ENCODE data around the gene MATR3.

DNA sequence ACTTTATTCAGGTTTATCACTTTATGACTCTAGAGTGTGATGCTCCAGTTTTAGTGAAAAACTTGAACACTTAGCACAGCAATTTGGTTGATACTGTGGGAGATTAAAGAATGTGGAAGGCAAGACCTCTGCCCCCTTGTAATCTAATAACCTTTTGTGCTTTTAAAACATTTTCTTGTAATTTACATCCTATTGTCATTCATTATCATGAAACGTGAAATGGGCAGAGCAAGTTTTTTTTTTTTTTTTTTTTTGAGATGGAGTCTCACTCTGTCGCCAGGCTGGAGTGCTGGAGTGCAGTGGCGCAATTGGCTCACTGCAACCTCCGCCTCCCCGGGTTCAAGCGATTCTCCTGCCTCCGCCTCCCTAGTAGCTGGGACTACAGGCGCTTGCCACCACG, 49.9 kb downstream of the MATR3 start:
- TF ChIP-seq POLR2A (IDR thresholded peaks at IDR 0.05) = no peak
- TF ChIP-seq, protein P1, sequence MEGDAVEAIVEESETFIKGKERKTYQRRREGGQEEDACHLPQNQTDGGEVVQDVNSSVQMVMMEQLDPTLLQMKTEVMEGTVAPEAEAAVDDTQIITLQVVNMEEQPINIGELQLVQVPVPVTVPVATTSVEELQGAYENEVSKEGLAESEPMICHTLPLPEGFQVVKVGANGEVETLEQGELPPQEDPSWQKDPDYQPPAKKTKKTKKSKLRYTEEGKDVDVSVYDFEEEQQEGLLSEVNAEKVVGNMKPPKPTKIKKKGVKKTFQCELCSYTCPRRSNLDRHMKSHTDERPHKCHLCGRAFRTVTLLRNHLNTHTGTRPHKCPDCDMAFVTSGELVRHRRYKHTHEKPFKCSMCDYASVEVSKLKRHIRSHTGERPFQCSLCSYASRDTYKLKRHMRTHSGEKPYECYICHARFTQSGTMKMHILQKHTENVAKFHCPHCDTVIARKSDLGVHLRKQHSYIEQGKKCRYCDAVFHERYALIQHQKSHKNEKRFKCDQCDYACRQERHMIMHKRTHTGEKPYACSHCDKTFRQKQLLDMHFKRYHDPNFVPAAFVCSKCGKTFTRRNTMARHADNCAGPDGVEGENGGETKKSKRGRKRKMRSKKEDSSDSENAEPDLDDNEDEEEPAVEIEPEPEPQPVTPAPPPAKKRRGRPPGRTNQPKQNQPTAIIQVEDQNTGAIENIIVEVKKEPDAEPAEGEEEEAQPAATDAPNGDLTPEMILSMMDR (IDR thresholded peaks at IDR 0.05) = no peak
